Activated naive CD8-positive, alpha-beta T cell treated with anti-CD3 and anti-CD28 coated beads for 36 hours (primary cell): ENCODE results near the gene LRRC4C. TPM values are rescaled to one million over a fixed set of nuclear protein-coding genes. Genes with fewer than 3 reads are reported as not detected.

ENCODE experiments used
- DNase-seq: peaks from one replicate; pipeline ENCODE4 v3.0.0; 2021
- H3K27ac Mint-ChIP-seq: one replicate; pipeline ENCODE4 v1.8.0; 2022; ENCODE audit warnings: mild to moderate bottlenecking, moderate library complexity, mixed read lengths
- H3K27me3 Mint-ChIP-seq: one replicate; pipeline ENCODE4 v1.8.0; 2022; ENCODE audit warnings: mild to moderate bottlenecking, mixed read lengths
- H3K36me3 Mint-ChIP-seq: one replicate; pipeline ENCODE4 v1.8.0; 2021; ENCODE audit warnings: mild to moderate bottlenecking, mixed read lengths
- H3K4me1 Mint-ChIP-seq: one replicate; pipeline ENCODE4 v1.8.0; 2021; ENCODE audit warnings: mixed read lengths
- H3K4me3 Mint-ChIP-seq: one replicate; pipeline ENCODE4 v1.8.0; 2022; ENCODE audit warnings: mild to moderate bottlenecking, moderate library complexity, mixed read lengths
- H3K9me3 Mint-ChIP-seq: one replicate; pipeline ENCODE4 v1.8.0; 2022; ENCODE audit warnings: mixed read lengths
- total RNA-seq, 2 experiments: library from RNA; stranded (reverse); gene quantifications; one replicate each; pipeline ENCODE4 v1.2.3, GENCODE V29; 2021

Gene LRRC4C
- total RNA-seq, 2 experiments from 2014 or later = not detected

- Mint-ChIP-seq H3K36me3 (no peaks in the 10 kb centered on the region), H3K4me3 (no peak overlapping the region), H3K9me3 (peaks cover 3% of the 10 kb centered on the region), H3K27me3 (no peaks in the 10 kb centered on the region), H3K4me1 (no peaks in the 10 kb centered on the region), H3K27ac (no peak overlapping the region)
- DNase-seq = no peak
Measured at GRCh38 chr11:41281131-41281742, 178.2 kb downstream of the LRRC4C start.

GRCh38 chr11:41274831-41275230 lies 184.6 kb downstream of the LRRC4C start:
- DNase-seq = no peak

GRCh38 chr11:41273908-41274307 lies 185.5 kb downstream of the LRRC4C start:
- peaks cover 2% of the 10 kb centered on the region for H3K36me3 Mint-ChIP-seq
- no peaks in the 10 kb centered on the region for H3K27me3 Mint-ChIP-seq
- H3K9me3 Mint-ChIP-seq = peaks cover 9% of the 10 kb centered on the region
- DNase-seq = no peak
- no peak overlapping the region for H3K4me3 Mint-ChIP-seq
- H3K27ac Mint-ChIP-seq = no peak overlapping the region
- H3K4me1 Mint-ChIP-seq = no peaks in the 10 kb centered on the region

More at GRCh38 chr11:41274831-41275230, 184.6 kb downstream of the LRRC4C start:
- no peaks in the 10 kb centered on the region for H3K4me1 Mint-ChIP-seq
- H3K27me3 Mint-ChIP-seq = no peaks in the 10 kb centered on the region
- H3K36me3 Mint-ChIP-seq = peaks cover 2% of the 10 kb centered on the region
- H3K27ac Mint-ChIP-seq = no peak overlapping the region
- H3K4me3 Mint-ChIP-seq = no peak overlapping the region
- peaks cover 9% of the 10 kb centered on the region for H3K9me3 Mint-ChIP-seq

- Mint-ChIP-seq H3K27me3 (no peaks in the 10 kb centered on the region), H3K4me3 (no peak overlapping the region), H3K27ac (no peak overlapping the region), H3K9me3 (peaks cover 13% of the 10 kb centered on the region), H3K4me1 (no peaks in the 10 kb centered on the region), H3K36me3 (peaks cover 2% of the 10 kb centered on the region)
- no peak for DNase-seq
Measured at GRCh38 chr11:41267451-41267850, 192.0 kb downstream of the LRRC4C start.

- no peak for DNase-seq
- Mint-ChIP-seq H3K27me3 (no peaks in the 10 kb centered on the region), H3K9me3 (peaks cover 4% of the 10 kb centered on the region), H3K4me3 (no peak overlapping the region), H3K27ac (no peak overlapping the region), H3K36me3 (no peaks in the 10 kb centered on the region), H3K4me1 (no peaks in the 10 kb centered on the region)
Measured at GRCh38 chr11:41256041-41256440, 203.4 kb downstream of the LRRC4C start.

GRCh38 chr11:41254966-41255365 lies 204.5 kb downstream of the LRRC4C start:
- Mint-ChIP-seq H3K27ac (no peak overlapping the region), H3K9me3 (peaks cover 4% of the 10 kb centered on the region), H3K27me3 (no peaks in the 10 kb centered on the region), H3K4me3 (no peak overlapping the region), H3K4me1 (no peaks in the 10 kb centered on the region), H3K36me3 (no peaks in the 10 kb centered on the region)
- no peak for DNase-seq

- H3K4me1 Mint-ChIP-seq = no peaks in the 10 kb centered on the region
- DNase-seq = no peak
- no peak overlapping the region for H3K27ac Mint-ChIP-seq
- no peak overlapping the region for H3K4me3 Mint-ChIP-seq
- H3K27me3 Mint-ChIP-seq = no peaks in the 10 kb centered on the region
- peaks cover 6% of the 10 kb centered on the region for H3K9me3 Mint-ChIP-seq
- no peaks in the 10 kb centered on the region for H3K36me3 Mint-ChIP-seq
Measured at GRCh38 chr11:41250408-41250935, 209.0 kb downstream of the LRRC4C start.

- Mint-ChIP-seq H3K27ac (no peak overlapping the region), H3K9me3 (peaks cover 6% of the 10 kb centered on the region), H3K27me3 (no peaks in the 10 kb centered on the region), H3K4me1 (no peaks in the 10 kb centered on the region), H3K4me3 (no peak overlapping the region), H3K36me3 (no peaks in the 10 kb centered on the region)
- no peak for DNase-seq
Measured at GRCh38 chr11:41247621-41248020, 211.8 kb downstream of the LRRC4C start.

- no peaks in the 10 kb centered on the region for H3K27me3 Mint-ChIP-seq
- no peaks in the 10 kb centered on the region for H3K36me3 Mint-ChIP-seq
- H3K9me3 Mint-ChIP-seq = peaks cover 6% of the 10 kb centered on the region
- DNase-seq = no peak
- no peaks in the 10 kb centered on the region for H3K4me1 Mint-ChIP-seq
- no peak overlapping the region for H3K4me3 Mint-ChIP-seq
- H3K27ac Mint-ChIP-seq = no peak overlapping the region
Measured at GRCh38 chr11:41246399-41246745, 213.1 kb downstream of the LRRC4C start.

- no peaks in the 10 kb centered on the region for H3K27me3 Mint-ChIP-seq
- H3K27ac Mint-ChIP-seq = no peak overlapping the region
- DNase-seq = no peak
- no peak overlapping the region for H3K4me3 Mint-ChIP-seq
- H3K9me3 Mint-ChIP-seq = peaks cover 8% of the 10 kb centered on the region
- H3K4me1 Mint-ChIP-seq = no peaks in the 10 kb centered on the region
- no peaks in the 10 kb centered on the region for H3K36me3 Mint-ChIP-seq
Measured at GRCh38 chr11:41245704-41246398, 213.6 kb downstream of the LRRC4C start.

GRCh38 chr11:41245184-41245583 lies 214.3 kb downstream of the LRRC4C start:
- Mint-ChIP-seq H3K9me3 (peaks cover 8% of the 10 kb centered on the region), H3K4me3 (no peak overlapping the region)
- DNase-seq = no peak

GRCh38 chr11:41237382-41237781 lies 222.1 kb downstream of the LRRC4C start:
- no peak for DNase-seq
- H3K36me3 Mint-ChIP-seq = no peaks in the 10 kb centered on the region
- no peak overlapping the region for H3K4me3 Mint-ChIP-seq
- peaks cover 2% of the 10 kb centered on the region for H3K9me3 Mint-ChIP-seq
- no peak overlapping the region for H3K27ac Mint-ChIP-seq
- no peaks in the 10 kb centered on the region for H3K27me3 Mint-ChIP-seq
- H3K4me1 Mint-ChIP-seq = no peaks in the 10 kb centered on the region

More at GRCh38 chr11:41245184-41245583, 214.3 kb downstream of the LRRC4C start:
- no peaks in the 10 kb centered on the region for H3K36me3 Mint-ChIP-seq
- no peaks in the 10 kb centered on the region for H3K27me3 Mint-ChIP-seq
- H3K27ac Mint-ChIP-seq = no peak overlapping the region
- H3K4me1 Mint-ChIP-seq = no peaks in the 10 kb centered on the region

GRCh38 chr11:41235668-41236067 lies 223.8 kb downstream of the LRRC4C start:
- peaks cover 1% of the 10 kb centered on the region for H3K9me3 Mint-ChIP-seq
- no peaks in the 10 kb centered on the region for H3K4me1 Mint-ChIP-seq
- no peak overlapping the region for H3K27ac Mint-ChIP-seq
- DNase-seq = no peak
- H3K4me3 Mint-ChIP-seq = no peak overlapping the region
- H3K36me3 Mint-ChIP-seq = no peaks in the 10 kb centered on the region
- H3K27me3 Mint-ChIP-seq = no peaks in the 10 kb centered on the region

- H3K27me3 Mint-ChIP-seq = no peaks in the 10 kb centered on the region
- H3K9me3 Mint-ChIP-seq = peaks cover 20% of the 10 kb centered on the region
- no peaks in the 10 kb centered on the region for H3K36me3 Mint-ChIP-seq
- H3K4me3 Mint-ChIP-seq = no peak overlapping the region
- no peak for DNase-seq
- no peaks in the 10 kb centered on the region for H3K4me1 Mint-ChIP-seq
- no peak overlapping the region for H3K27ac Mint-ChIP-seq
Measured at GRCh38 chr11:41225856-41226633, 233.4 kb downstream of the LRRC4C start.

- Mint-ChIP-seq H3K4me1 (no peaks in the 10 kb centered on the region), H3K36me3 (no peaks in the 10 kb centered on the region), H3K27ac (no peak overlapping the region), H3K4me3 (no peak overlapping the region), H3K27me3 (no peaks in the 10 kb centered on the region), H3K9me3 (peaks cover 16% of the 10 kb centered on the region)
- DNase-seq = no peak
Measured at GRCh38 chr11:41222236-41222635, 237.2 kb downstream of the LRRC4C start.
